Head of caudate nucleus (tissue), 42 donors: ENCODE data around the gene TLK2.
"Not testable (repeated sequence)": the region's sequence is repeated elsewhere in the genome, so short reads cannot be mapped to it uniquely, and the experiment has no call there.

Experiments used
- DNase-seq, 42 donors: peaks; one replicate each; pipeline versions ENCODE4 v3.0.0 to v3.0.0-alpha.2; 2020 to 2021; ENCODE audit warnings: mixed read lengths in 7 of 42
- intact Hi-C: fragments of 100-400 bp; cut with DNase I; formaldehyde crosslinking; loops from one replicate; pipeline ENCODE4 v1.15.0; 2022

The TLK2 gene

GRCh38 chr17:62478424-62478879, at the start of gene TLK2:
Gene TLK2 (plus strand): TSS chr17:62478825. CDS start chr17:62481126, 2,301 bp downstream.
- intact Hi-C loops, result no loop called here
- DNase-seq, result peak in 41 of 42 donors; percentile 22 to 87 (median 71)

DNA sequence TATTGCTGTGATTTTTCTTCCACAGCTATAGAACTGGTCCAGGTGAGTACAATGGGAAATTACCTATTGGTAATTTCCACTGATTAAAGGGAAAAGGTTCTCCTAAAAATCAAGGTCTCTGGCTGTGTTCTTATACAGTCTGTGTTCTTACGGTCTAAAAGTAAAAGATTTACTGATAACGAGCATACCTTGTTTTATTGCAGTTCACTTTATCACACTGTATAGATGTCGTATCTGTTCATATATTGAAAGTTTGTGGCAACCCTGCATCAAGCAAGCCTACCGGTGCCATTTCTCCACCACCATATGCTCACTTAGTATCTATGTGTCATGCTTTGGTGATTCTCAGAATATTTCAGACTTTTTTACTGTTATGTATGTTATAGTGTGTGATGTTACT, 43.4 kb upstream of the TLK2 start:
- DNase-seq, intact Hi-C loops: not testable (repeated sequence)

DNA sequence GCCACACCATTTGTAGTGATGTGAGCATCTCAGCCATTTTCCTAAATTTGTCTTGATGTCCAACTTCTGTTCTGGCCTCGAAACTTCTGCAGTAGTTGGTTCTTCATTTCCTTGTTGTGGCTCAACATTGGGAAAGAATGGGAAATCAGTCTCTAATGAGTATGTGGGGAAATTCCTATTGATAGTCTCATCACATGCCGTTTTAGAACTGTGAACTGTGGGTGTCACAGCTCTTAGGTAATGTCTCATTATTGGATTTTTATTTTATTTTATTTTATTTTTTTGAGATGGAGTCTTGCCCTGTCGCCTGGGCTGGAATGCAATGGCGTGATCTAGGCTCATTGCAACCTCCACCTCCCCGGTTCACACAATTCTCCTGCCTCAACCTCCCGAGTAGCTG, 37.4 kb upstream of the TLK2 start:
- intact Hi-C loops, DNase-seq: not testable (repeated sequence)

DNA sequence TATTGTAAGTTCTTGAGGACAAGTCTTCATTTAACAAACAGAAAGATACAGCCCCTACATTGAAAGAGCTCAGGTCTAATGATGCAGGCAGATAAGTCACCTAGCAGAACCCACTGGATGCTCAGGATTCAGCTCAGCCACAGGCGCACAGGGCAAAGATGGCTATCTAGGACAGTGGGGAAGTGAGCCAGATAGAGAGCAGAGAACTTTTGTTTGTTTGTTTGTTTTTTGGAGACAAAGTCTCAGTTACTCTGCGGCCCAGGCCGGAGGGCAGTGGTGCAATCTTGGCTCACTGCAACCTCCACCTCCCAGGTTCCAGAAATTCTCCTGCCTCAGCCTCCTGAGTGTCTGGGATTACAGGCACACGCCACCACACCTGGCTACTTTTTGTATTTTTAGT, 34.6 kb upstream of the TLK2 start:
- intact Hi-C loops, result no loop called here
- DNase-seq, result no peak

DNA sequence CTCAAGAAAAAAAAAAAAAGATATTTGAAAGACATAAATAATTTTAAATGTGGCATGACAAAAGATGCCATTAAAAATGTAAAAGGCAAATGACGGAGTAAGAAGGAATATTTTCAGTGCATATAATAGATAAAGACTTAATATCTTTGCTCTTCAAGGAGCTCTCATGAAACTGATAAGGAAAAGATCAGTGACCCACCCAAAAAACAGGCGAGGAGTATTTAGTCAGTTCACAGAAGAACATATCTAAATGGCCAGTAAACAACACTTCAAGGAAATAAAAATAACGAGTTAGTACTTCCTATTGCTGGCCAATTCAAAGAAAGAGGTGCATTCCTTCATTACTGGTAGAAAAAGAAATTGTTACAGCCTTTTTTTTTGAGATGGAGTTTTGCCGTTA, 32.8 kb upstream of the TLK2 start:
- intact Hi-C loops, DNase-seq: not testable (repeated sequence)

DNA sequence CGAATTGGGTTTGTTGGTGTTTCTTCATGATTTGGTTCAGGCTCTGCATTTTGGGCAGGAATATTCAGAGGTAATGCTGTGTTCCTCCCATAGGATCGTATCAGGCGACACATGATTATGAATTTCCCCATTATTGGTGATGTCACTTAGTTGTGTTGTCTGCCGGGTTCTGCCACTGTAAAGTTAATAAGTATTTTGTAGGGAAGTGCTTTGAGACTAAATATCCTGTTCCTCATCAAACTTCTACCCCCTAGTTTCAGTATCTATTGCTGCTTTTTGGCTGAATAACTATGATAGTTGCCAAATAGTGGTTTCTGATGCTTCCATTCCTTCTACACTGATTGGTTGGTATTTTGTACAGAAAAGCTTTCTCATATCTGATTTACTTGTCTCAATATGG, 26.4 kb upstream of the TLK2 start:
- DNase-seq, intact Hi-C loops: not testable (repeated sequence)

GRCh38 chr17:62453041-62453440, 25.6 kb upstream of the TLK2 start:
- intact Hi-C loops, DNase-seq: not testable (repeated sequence)

- DNase-seq, intact Hi-C loops: not testable (repeated sequence)
Measured at GRCh38 chr17:62453656-62454055, 25.0 kb upstream of the TLK2 start.

GRCh38 chr17:62454111-62454510, 24.5 kb upstream of the TLK2 start:
- DNase-seq, result peak in 4 of 42 donors; percentile 9 to 22 (median 16)

DNA sequence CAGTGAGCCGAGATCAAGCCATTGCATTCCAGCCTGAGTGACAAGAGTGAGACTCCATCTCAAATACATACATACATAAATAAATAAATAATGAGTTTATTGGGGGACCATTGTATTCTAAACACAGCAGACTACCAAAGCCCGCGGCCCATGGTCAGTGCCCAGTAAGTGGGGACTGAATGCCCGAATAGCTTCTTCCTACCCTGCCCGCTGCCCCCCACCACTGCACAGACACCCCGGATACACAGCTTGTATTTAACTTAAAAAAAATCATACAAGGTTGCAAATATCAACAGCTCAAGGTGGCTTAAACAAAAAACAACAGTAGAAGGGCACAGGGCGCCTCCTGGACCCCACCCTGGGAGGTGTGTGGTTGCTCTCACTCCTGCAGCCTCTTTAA, 22.6 kb upstream of the TLK2 start:
- intact Hi-C loops, result no loop called here
- no peak for DNase-seq

More at GRCh38 chr17:62454111-62454510, 24.5 kb upstream of the TLK2 start:
- intact Hi-C loops, result not testable (repeated sequence)

GRCh38 chr17:62458483-62458882, 20.1 kb upstream of the TLK2 start:
- DNase-seq, intact Hi-C loops: not testable (repeated sequence)

DNA sequence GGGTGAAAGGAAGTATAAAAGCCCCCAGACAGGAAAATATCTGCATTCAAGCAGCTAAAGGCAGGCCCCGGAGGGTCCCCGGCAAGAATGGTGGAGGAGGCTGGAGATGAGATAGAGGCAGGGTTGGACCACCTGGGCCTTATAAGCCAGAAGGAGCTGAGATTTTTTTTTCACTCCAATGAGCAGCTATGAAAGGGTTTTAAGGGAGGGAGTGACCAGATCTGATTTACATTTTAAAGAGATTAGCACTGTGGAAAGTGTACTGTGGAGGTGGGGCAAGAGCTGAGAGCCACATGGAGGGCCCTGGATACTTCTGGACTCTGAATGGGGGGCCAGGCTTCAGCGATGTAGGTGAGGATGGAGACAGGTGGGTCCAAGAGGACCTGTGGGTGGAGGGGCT, 14.2 kb upstream of the TLK2 start:
- DNase-seq, intact Hi-C loops: not testable (repeated sequence)

DNA sequence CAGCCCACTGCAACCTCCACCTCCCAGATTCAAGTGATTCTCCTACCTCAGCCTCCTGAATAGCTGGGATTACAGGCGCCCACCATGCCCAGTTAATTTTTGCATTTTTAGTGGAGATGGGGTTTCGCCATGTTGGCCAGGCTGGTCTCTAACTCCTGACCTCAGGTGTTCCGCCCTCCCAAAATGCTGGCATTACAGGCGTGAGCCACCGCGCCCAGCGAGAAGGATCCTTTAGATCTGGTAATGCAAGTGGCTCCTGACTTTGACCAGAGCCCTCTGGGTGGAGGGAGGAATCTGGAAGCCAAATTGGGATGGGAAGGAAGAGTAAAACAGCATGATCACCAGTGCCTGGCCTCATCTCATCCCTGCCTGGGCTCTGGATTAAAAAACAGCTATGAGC, 13.4 kb upstream of the TLK2 start:
- intact Hi-C loops, DNase-seq: not testable (repeated sequence)

DNA sequence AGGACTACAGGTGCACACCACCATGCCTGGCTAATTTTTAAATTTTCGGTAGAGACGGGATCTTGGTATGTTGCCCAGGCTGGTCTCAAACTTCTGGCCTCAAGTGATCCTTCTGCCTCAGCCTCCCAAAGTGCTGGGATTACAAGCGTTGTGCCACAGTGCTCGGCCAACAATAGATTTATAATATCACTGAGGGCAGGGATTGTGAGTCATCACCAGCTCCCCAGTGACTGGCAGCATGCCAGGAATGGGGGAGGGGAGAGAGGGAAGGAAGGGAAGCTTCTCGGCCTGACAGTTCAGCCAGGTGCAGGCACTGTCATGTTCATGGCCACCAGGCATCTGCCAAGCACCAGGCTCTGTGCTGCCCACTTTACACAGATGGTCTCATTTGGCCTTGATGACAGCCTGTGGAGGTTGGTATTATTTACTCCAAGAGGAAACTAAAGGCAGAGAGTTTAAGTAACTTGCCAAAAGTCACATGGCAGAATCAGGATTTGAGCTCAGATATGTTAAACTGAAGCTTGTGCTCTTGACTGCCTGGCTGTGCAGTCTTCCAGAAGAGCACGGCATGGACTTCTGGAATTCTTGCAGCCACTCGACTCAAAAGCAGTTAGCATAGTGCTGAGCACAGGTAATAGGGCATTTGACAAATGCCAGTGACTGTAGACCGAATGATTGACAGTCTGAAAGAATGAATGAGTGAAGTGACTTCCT, 7.8 kb upstream of the TLK2 start:
- intact Hi-C loops, result not testable (repeated sequence)
- peak in 40 of 42 donors; percentile 23 to 84 (median 60) for DNase-seq

- DNase-seq, result not testable (repeated sequence)
Measured at GRCh38 chr17:62471380-62471880, 7.2 kb upstream of the TLK2 start.

GRCh38 chr17:62473030-62473982, 5.3 kb upstream of the TLK2 start:
- intact Hi-C loops, result not testable (repeated sequence)
- DNase-seq, result peak in 1 of 42 donors; percentile 11

More at GRCh38 chr17:62471380-62471880, 7.2 kb upstream of the TLK2 start:
- intact Hi-C loops, result not testable (repeated sequence)

DNA sequence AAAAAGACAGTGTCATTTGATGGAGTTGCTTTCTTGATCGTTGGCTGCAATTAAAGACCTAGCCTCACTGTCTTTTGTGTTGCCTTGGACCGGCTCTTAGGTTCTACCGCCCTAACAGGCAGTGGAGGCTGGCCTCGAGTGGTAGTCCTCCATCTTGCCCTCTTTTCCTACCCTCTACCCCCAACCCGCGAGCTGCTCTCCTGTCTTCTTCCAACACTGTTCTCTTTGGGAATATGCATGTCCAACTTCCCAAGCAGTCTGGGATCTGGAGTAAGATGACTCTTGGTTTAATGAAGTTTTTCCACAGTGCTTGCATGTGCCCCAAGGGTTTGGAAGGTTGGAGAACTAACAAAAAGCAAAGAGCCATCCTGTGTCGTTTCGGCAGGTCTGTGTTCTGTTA, 1.5 kb upstream of the TLK2 start:
- intact Hi-C loops, result not testable (repeated sequence)
- DNase-seq, result peak in 1 of 42 donors; percentile 31

DNA sequence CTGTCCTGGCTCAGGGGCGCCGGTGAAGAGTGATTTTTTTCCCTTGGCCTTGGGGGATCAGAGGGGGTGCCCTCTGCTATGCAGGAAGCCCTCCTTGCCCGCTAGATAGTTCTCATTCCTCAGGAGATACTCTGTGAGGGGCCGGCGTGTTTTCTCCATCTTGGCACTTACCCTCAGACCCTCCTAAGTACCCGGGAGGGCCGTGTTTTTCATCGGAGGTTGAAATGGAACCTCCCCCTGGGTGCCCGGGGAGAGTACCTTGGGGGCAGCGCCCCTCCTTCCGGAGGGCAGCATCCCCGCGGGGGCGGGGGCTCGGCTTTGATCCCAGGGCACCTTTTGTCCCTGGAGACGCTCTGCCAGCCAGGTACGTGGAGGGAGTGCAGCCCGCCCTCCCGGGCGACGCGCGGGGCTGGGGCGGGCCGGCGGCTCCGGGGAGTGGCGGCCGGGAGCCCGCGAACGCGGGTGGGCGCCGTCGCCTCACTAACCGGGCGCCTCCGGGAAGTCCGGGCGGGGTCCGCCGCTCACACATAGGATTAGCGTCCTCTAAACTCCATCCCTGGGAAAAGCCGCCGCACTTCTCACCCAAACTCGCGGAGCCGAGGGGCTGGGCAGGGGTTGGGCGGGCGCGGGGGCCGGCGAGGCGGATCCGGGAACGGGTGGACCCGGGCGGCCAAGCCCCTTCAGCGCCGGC, 762 bp upstream of the TLK2 start:
- intact Hi-C loops, result not testable (repeated sequence)
- DNase-seq, result peak in 37 of 42 donors; percentile 17 to 69 (median 43)
